T-cell (primary cell): Measurements from ENCODE around the gene AIRE. TPM values are rescaled to one million over a fixed set of nuclear protein-coding genes. Genes with fewer than 3 reads are reported as not detected.

Experiments
- ATAC-seq, 4 experiments: fragments of 200-7000 bp in 3 of 4; fragments of 150-1000 bp in 1 of 4; cut with Tn5 transposase; replicated peaks in 1 of 4; 1 replicate in 3 of 4; 2 replicates in 1 of 4; pipeline ENCODE4 v1.10.0; 2021; ENCODE audit warnings: moderate library complexity in 3 of 4, mild to moderate bottlenecking in 2 of 4, moderate number of reproducible peaks in 1 of 4
- CTCF ChIA-PET, 2 donors: fragments of 300-600 bp; sonication (Branson Sonifier 250); formaldehyde crosslinking; loops; one replicate each; lab custom pipeline; 2022; ENCODE audit warnings: antibody characterized with exemption in 2 of 2; lab: Charles Lee
- POLR2A ChIA-PET, 2 donors: fragments of 300-600 bp; sonication (Branson Sonifier 250); formaldehyde crosslinking; loops; one replicate each; lab custom pipeline; 2022; ENCODE audit warnings: antibody characterized with exemption in 2 of 2; lab: Charles Lee
- DNase-seq, 35 experiments: peaks; one replicate each; pipeline versions ENCODE4 v3.0.0 to v3.0.0-alpha.2; 2013 to 2023
- H3K27ac ChIP-seq: one replicate; pipeline ENCODE4 v1.5.1; 2013; ENCODE audit warnings: low read length
- H3K27me3 ChIP-seq, 2 experiments: replicated peaks in 1 of 2; 1 replicate in 1 of 2; 2 replicates in 1 of 2; pipeline versions ENCODE4 v1.6.1 to v1.7.0; 2013; ENCODE audit warnings: low read length in 1 of 2, mixed read lengths in 1 of 2; ENCODE audit not compliant: control insufficient read depth in 2 of 2, insufficient read depth in 2 of 2; ENCODE audit errors: extremely low read depth in 1 of 2
- H3K36me3 ChIP-seq, 2 donors: 1 replicate in 1 of 2; 2 replicates in 1 of 2; pipeline versions ENCODE4 v1.6.1 to v1.7.0; 2013; ENCODE audit warnings: low read length in 1 of 2; ENCODE audit not compliant: control insufficient read depth in 2 of 2, insufficient read depth in 1 of 2; ENCODE audit errors: extremely low read depth in 1 of 2
- H3K4me1 ChIP-seq, 2 experiments: 1 replicate in 1 of 2; 2 replicates in 1 of 2; pipeline versions ENCODE4 v1.6.1 to v1.7.0; 2013; ENCODE audit warnings: low read length in 2 of 2, mixed read lengths in 1 of 2; ENCODE audit not compliant: insufficient read depth in 2 of 2, control insufficient read depth in 1 of 2; ENCODE audit errors: extremely low read depth in 1 of 2
- H3K4me3 ChIP-seq, 2 donors: 1 replicate in 1 of 2; 2 replicates in 1 of 2; pipeline versions ENCODE4 v1.5.1 to v1.7.0; 2013; ENCODE audit warnings: mild to moderate bottlenecking in 2 of 2, low read length in 1 of 2, moderate library complexity in 1 of 2; ENCODE audit not compliant: control insufficient read depth in 1 of 2; ENCODE audit errors: extremely low read depth in 1 of 2
- H3K9me3 ChIP-seq: 2 replicates; pipeline ENCODE4 v1.7.0; 2013
- H3K27ac Mint-ChIP-seq, 2 donors: one replicate each; pipeline ENCODE4 v1.8.0; 2020 to 2021; ENCODE audit warnings: mild to moderate bottlenecking in 2 of 2, mixed read lengths in 2 of 2
- H3K27me3 Mint-ChIP-seq, 2 donors: one replicate each; pipeline ENCODE4 v1.8.0; 2021 to 2022; ENCODE audit warnings: mixed read lengths in 2 of 2
- H3K36me3 Mint-ChIP-seq: one replicate; pipeline ENCODE4 v1.8.0; 2021; ENCODE audit warnings: mixed read lengths
- H3K4me1 Mint-ChIP-seq, 3 donors: one replicate each; pipeline ENCODE4 v1.8.0; 2020 to 2022; ENCODE audit warnings: mixed read lengths in 3 of 3, mild to moderate bottlenecking in 1 of 3
- H3K4me3 Mint-ChIP-seq, 3 donors: one replicate each; pipeline ENCODE4 v1.8.0; 2020 to 2022; ENCODE audit warnings: mild to moderate bottlenecking in 3 of 3, mixed read lengths in 3 of 3, moderate library complexity in 3 of 3
- H3K9me3 Mint-ChIP-seq, 3 donors: one replicate each; pipeline ENCODE4 v1.8.0; 2020 to 2022; ENCODE audit warnings: mixed read lengths in 3 of 3
- WGBS: methylation state at CpG from one replicate; pipeline ENCODE4 v1.1.5; 2013; ENCODE audit warnings: missing lambda C conversion rate; ENCODE audit not compliant: insufficient coverage; 5-methylcytosine and 5-hydroxymethylcytosine counted together
- total RNA-seq, 35 experiments: library from RNA in 6 of 35; stranded (reverse) in 6 of 35; fragments of 120-200 nt in 1 of 35; gene quantifications; one replicate each; pipeline versions ENCODE4 v1.2.1 to v1.2.4 and lab custom pipeline; 2013 to 2026

AIRE gene
- total RNA-seq, 5 donors from 2014 or later (not counting 1 experiment from before 2014, with no cell fraction given) = 0.10 to 1.2 (median 0.47) TPM; not detected in 1

- H3K4me1 Mint-ChIP-seq = no peaks in the 10 kb centered on the region
- peaks cover 4% of the 10 kb centered on the region for H3K36me3 Mint-ChIP-seq
- H3K27me3 Mint-ChIP-seq = no peaks in the 10 kb centered on the region
- POLR2A ChIA-PET = no interaction called here
- CTCF ChIA-PET = no interaction called here
- H3K27ac Mint-ChIP-seq = no peak overlapping the region
- no peak overlapping the region for H3K4me3 Mint-ChIP-seq
- Histone ChIP-seq H3K27me3 (no peaks in the 10 kb centered on the region), H3K27ac (no peak overlapping the region), H3K9me3 (no peaks in the 10 kb centered on the region), H3K4me1 (peaks cover 0 to 5% of the 10 kb centered on the region in 2 experiments), H3K36me3 (peaks cover 12 to 22% of the 10 kb centered on the region in 2 donors), H3K4me3 (no peak overlapping the region)
- 90% methylated on average over 18 of the region's 26 CpGs for WGBS
- ATAC-seq (no peak), DNase-seq (no peak)
- H3K9me3 Mint-ChIP-seq = no peaks in the 10 kb centered on the region
These were observed 43.6 kb downstream of the AIRE start for GRCh38 chr21:44329086-44329889.

- Mint-ChIP-seq H3K27me3 (no peaks in the 10 kb centered on the region), H3K4me1 (no peaks in the 10 kb centered on the region), H3K27ac (no peak overlapping the region), H3K9me3 (no peaks in the 10 kb centered on the region), H3K4me3 (no peak overlapping the region), H3K36me3 (peaks cover 4% of the 10 kb centered on the region)
- Histone ChIP-seq H3K36me3 (peaks cover 12 to 15% of the 10 kb centered on the region in 2 donors), H3K27ac (no peak overlapping the region), H3K4me1 (peaks cover 0 to 8% of the 10 kb centered on the region in 2 experiments), H3K4me3 (no peak overlapping the region), H3K27me3 (no peaks in the 10 kb centered on the region), H3K9me3 (no peaks in the 10 kb centered on the region)
- ATAC-seq = no peak
- ChIA-PET CTCF (no interaction called here), POLR2A (no interaction called here)
- 89% methylated on average over 34 of the region's 44 CpGs for WGBS
- DNase-seq = no peak
These were observed 44.5 kb downstream of the AIRE start for GRCh38 chr21:44329971-44330681.

GRCh38 chr21:44330698-44331097 is 45.0 kb downstream of the AIRE start:
- Histone ChIP-seq H3K36me3 (peaks cover 11 to 19% of the 10 kb centered on the region in 2 donors), H3K27me3 (no peaks in the 10 kb centered on the region), H3K9me3 (no peaks in the 10 kb centered on the region), H3K27ac (no peak overlapping the region), H3K4me3 (no peak overlapping the region), H3K4me1 (peaks cover 0 to 8% of the 10 kb centered on the region in 2 experiments)
- no peaks in the 10 kb centered on the region for H3K9me3 Mint-ChIP-seq
- no peak overlapping the region for H3K27ac Mint-ChIP-seq
- ATAC-seq = no peak
- no peaks in the 10 kb centered on the region for H3K27me3 Mint-ChIP-seq
- H3K4me3 Mint-ChIP-seq = no peak overlapping the region
- no peaks in the 10 kb centered on the region for H3K4me1 Mint-ChIP-seq
- POLR2A ChIA-PET = no interaction called here
- 87% methylated on average over 11 of the region's 18 CpGs for WGBS
- CTCF ChIA-PET = no interaction called here
- peaks cover 4% of the 10 kb centered on the region for H3K36me3 Mint-ChIP-seq
- DNase-seq = no peak

GRCh38 chr21:44331209-44331608 is 45.5 kb downstream of the AIRE start:
- DNase-seq = no peak
- no peak overlapping the region for H3K27ac ChIP-seq

GRCh38 chr21:44331650-44332307 is 46.1 kb downstream of the AIRE start:
- ChIA-PET POLR2A (no interaction called here), CTCF (no interaction called here)
- WGBS = 95% methylated on average over 19 of the region's 20 CpGs
- Mint-ChIP-seq H3K27ac (no peak overlapping the region), H3K9me3 (no peaks in the 10 kb centered on the region), H3K4me3 (no peak overlapping the region), H3K36me3 (peaks cover 5% of the 10 kb centered on the region), H3K4me1 (peaks cover 0 to 2% (median 0%) of the 10 kb centered on the region in 3 donors), H3K27me3 (no peaks in the 10 kb centered on the region)
- H3K27me3 ChIP-seq = no peaks in the 10 kb centered on the region
- no peak overlapping the region for H3K27ac ChIP-seq
- DNase-seq (no peak), ATAC-seq (no peak)
- no peak overlapping the region for H3K4me3 ChIP-seq
- peaks cover 0 to 8% of the 10 kb centered on the region in 2 experiments for H3K4me1 ChIP-seq
- no peaks in the 10 kb centered on the region for H3K9me3 ChIP-seq
- peaks cover 5 to 24% of the 10 kb centered on the region in 2 donors for H3K36me3 ChIP-seq

More at GRCh38 chr21:44331209-44331608, 45.5 kb downstream of the AIRE start:
- Mint-ChIP-seq H3K36me3 (peaks cover 4% of the 10 kb centered on the region), H3K4me1 (no peaks in the 10 kb centered on the region), H3K4me3 (no peak overlapping the region), H3K9me3 (no peaks in the 10 kb centered on the region), H3K27ac (no peak overlapping the region), H3K27me3 (no peaks in the 10 kb centered on the region)
- H3K27me3 ChIP-seq = no peaks in the 10 kb centered on the region
- no peak overlapping the region for H3K4me3 ChIP-seq
- CTCF ChIA-PET = no interaction called here
- H3K4me1 ChIP-seq = peaks cover 0 to 8% of the 10 kb centered on the region in 2 experiments
- no peak for ATAC-seq
- POLR2A ChIA-PET = no interaction called here
- no peaks in the 10 kb centered on the region for H3K9me3 ChIP-seq
- peaks cover 5 to 21% of the 10 kb centered on the region in 2 donors for H3K36me3 ChIP-seq
- WGBS = 91% methylated on average over 16 of the region's 16 CpGs

GRCh38 chr21:44332383-44332782 is 46.7 kb downstream of the AIRE start:
- Mint-ChIP-seq H3K9me3 (no peaks in the 10 kb centered on the region), H3K27me3 (no peaks in the 10 kb centered on the region), H3K4me3 (no peak overlapping the region), H3K36me3 (peaks cover 9% of the 10 kb centered on the region), H3K4me1 (peaks cover 0 to 4% (median 1%) of the 10 kb centered on the region in 3 donors), H3K27ac (no peak overlapping the region)
- Histone ChIP-seq H3K27me3 (no peaks in the 10 kb centered on the region), H3K4me3 (no peak overlapping the region), H3K36me3 (peaks cover 5 to 24% of the 10 kb centered on the region in 2 donors), H3K4me1 (peaks cover 0 to 8% of the 10 kb centered on the region in 2 experiments), H3K27ac (no peak overlapping the region), H3K9me3 (no peaks in the 10 kb centered on the region)
- CTCF ChIA-PET = no interaction called here
- no peak for ATAC-seq
- WGBS = 93% methylated on average over 17 of the region's 17 CpGs
- POLR2A ChIA-PET = no interaction called here
- no peak for DNase-seq
